ENCODE results near the gene HOXA10.

The HOXA10 gene

DNA sequence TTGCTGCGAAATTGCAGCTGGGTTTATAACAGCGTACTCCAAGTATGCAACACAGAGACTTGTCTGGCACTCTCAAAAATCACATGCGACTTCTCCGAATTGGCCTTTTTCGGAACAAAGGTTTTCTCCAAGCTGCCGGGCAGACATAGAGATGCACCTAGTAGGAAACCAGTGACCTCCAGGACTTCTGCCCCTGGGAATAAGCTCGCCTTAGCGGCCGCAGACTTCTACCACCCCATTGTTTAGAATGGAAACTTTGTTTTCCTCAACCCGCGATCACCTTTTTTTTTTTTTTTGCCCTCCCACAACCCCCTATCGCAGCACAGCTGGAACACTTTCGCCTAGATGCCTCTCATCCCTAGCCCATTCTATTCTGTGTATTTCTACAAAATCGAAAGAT is 4.9 kb upstream of the HOXA10 start:
- no peak for DNase-seq

DNA sequence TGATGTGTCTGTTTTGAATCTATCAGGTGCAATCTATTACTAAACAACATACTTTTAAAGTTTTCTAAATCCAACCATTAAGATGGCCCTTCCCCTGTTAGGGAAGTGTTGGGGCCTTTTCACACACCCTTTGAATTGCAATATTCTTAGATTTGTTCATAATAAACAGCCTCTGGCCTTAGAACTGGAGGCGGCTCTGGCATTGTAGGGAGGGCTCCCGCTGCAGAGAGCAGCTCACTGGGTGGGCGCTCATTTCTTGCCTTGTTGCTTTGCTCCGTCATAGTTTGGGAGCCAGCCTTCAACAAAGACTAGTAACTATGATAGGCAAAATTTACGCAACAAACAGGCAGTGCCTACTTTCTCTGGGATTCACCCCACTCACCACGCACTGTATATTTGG is 4.2 kb upstream of the HOXA10 start:
- DNase-seq, result no peak

DNA sequence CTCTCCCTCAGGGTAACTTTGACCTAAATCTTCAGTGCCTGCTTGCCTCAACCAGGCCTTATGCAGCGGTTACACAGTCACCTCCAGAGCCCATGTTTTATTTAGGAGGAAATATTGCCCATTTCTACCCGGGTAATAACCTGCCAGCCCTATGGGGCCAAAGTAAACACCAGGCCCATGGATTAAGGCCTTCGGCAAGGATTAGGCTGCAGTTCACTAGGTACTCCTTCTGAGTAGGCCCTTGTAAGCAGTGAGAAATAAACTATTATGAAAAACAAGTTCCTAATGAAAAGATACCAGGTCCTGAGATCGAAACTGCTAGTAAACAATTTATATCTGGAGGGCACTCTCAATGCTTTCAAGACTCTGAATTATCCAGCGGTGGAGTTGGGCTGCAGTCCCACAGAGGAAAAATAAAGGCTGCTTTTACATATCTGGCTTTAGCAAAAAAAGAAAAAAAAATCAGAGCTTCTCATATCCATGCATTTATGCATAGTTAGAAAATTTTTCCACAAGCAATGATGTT is 3.7 kb upstream of the HOXA10 start:
- DNase-seq, result no peak

DNA sequence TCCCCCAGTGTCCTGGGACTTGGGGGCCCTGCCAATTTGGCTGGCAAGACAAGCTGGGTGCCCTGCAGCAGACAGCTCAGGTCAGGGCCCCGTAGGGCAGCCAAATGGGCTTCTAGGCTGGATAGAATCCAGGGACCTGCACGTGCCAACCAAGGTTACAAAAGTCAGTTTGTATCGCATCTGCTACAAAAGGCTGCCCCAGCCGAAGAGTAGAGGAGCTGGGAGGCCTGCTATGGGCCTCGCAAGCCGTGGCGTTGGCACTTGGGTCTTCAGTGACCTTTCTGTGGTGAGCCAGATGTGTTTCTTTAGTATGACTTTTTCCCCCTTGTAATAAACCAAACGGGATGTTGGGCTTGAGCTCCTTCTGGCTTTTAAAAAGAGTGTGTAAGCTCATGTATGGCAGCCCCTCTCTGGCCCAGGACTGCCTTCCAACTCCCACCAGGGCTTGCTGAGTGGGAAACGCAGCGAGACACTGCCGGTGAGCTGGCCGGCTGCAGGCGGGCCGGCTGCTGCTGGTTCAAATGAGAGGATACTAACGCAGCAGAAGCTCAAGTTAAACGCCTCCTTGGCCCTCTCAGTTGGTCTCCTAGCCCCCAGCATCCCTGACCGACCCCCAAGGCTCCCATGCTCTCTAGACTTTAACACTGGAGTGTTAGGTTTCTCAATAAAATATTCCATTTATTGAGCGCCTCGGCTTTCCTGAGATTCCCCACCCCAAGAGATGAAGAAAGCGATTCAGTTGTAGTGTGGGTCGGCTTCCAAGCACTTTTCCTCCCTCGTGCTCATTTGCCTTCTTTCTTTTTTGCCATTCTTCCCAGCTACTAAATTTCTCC is 3.1 kb upstream of the HOXA10 start:
- no peak for DNase-seq

DNA sequence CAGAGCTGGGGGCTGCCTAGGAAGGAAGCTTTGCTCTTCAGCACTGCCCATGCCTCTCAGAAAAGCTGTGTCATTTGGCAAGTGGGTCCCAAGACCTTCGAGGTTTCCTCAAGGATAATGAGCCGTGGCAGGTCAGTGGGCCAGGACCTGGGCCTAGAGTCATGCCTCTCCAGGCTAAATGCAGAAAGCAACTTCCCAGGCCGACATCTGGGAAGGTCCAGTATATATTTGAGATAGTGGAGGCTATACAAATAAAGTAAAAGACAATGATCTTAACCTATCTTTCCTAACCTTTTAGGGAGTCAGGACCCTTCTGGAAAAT is 2.4 kb upstream of the HOXA10 start:
- no peak for DNase-seq

DNA sequence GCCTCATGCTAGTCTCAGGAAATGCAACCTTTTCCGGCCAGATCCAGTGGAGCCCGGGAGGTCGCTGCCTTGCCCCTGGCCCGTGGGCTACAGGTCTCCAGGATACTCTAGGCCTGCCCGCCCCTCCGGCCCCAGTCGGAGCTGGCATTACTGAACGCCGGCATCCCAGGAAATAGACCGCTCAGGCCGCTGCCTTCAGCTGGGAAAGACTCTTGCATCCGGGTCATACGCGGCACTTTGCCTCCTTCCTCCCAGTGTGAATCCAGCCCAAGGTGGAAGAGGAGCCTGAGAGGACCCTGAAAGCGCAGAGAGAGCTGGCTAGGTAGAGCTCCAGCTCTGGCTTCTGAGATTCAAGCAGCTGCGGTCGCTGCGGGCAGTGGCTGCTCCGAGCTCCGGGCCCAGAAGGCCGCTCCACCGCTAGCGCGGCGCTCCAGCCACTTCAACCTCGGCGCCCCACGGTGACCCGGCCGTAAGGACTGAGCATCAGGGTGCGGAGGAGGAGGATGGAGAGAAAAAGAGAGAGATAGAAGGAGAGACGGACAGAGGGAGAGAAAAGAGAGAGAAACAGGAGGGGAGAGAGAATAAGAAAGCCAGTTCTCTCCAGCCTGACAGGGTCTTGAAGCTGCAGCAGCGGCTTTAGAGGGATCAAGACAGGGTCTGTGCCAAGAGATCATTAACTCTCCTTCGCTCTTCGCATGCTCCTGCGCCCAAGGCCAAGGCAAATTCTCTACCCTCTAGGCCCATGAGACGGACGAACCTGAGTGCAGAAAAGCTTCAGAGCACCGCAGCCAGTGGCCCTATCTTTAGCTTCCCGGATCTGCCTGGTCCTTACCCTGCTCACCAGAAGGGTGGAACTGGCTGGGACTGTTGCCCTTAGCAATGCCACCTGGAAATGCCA is 1.8 kb upstream of the HOXA10 start:
- no peak for DNase-seq

DNA sequence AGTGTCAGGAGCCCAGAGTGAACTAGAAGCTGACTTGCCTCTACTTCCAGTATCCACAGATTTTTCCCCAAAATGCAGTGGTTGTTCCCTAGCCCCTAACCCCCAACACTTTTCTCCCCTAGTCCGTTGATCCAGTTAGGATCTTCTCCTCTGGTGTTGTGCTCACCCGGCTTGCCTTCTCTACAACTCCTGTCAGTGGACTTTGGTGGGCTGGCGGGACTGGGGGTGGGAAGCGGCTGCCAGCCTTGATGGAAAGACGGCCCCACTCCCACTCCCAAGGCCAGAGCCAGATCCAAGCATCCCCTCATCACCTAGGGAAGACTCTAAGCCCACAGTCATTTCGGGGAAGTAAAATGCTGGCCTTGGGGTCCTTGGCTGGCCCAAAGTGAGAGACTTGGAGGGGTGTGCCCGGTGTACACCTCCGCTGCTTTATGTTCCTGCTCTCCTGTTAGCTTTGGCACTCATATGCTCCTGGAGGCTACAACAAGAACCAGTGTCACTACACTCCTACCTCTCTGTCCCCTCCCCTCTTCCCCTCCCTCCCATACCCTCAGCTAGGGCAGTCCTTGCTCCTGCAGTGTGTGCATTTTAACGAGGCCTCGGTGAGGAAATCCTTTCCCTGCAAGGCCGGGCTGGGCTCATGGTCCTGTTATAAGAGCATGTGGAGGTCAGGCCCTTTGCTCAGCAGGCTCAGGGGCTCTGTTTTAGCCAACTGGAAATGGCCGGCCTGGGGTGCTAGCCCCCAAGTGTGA is 930 bp upstream of the HOXA10 start:
- no peak for DNase-seq

DNA sequence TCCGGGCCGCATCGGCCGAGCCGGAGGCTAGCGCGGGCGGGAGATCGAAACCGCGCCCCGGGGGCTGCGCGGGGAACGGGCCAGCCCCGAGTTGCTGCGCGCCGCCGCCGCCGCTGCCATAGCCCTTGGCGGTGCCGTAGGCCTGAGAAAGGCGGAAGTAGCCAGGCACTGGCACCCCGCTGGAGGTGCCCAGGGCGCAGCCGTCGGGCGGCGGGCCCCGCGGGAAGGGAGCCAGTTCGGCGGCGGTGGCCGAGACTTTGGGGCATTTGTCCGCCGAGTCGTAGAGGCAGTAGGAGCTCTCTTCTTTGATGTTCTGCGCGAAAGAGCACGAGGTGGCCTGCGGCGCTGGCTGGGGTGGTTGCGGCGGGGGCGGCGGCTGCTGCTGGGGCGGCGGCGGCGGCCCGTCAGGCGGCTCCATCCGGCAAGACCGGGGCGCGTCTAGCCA is 587 bp downstream of the HOXA10 start:
- no peak for DNase-seq

DNA sequence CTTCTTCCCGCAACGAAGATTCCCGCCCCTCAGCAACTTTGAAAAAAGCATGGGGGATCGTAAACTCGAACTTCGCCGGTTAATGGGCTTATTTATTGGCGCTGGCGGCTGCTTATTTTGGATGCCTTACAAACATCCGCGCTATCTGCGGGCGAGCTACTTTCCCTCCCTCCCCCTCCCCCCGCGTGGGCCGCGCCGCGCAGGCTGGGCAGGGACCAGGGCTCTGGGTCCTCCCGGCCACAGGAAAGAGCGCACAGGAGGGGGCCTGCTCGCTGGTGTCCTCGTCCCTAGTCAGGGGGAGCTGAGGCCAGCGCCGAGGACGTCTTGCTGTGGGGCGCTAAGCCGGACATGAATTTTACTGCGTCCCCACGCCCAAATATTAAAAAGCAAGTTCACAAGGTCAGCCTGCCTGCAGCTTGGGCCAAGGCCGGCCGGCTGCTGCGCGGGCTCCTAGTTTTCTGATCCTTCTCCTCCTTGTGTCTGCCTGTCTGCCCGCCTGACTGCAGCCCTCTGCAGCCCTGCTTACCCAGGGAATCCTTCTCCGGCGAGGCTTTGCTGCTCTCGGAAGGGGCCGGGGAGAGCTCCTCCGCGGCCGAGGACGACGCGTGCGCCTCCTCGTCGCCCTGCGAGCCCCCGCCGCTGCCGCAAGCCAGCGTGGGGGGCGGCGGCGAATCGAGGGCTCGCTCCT is 1.2 kb downstream of the HOXA10 start:
- DNase-seq, result no peak

DNA sequence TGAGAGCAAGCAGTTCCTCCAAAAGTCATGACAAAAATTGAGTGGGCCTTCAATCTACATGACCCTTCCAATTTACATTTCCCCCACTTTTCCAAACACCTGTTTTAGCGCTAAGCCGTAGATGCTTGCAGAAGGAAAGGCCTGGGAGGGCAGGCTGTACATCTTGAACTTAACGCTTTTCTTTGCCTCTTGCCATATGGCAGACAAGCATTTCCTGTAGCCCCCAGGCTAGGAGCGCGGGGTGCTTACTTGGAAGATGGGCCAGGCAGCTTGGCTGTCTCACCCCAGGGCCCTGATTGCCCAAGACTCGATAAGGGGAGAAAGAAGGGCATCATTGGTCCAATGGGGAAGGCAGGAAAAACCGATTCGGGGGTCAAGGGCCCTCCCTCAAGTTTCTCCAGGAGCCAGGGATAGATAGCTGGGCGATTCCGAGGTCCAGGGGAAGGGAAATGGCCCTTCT is 1.8 kb downstream of the HOXA10 start:
- no peak for DNase-seq

DNA sequence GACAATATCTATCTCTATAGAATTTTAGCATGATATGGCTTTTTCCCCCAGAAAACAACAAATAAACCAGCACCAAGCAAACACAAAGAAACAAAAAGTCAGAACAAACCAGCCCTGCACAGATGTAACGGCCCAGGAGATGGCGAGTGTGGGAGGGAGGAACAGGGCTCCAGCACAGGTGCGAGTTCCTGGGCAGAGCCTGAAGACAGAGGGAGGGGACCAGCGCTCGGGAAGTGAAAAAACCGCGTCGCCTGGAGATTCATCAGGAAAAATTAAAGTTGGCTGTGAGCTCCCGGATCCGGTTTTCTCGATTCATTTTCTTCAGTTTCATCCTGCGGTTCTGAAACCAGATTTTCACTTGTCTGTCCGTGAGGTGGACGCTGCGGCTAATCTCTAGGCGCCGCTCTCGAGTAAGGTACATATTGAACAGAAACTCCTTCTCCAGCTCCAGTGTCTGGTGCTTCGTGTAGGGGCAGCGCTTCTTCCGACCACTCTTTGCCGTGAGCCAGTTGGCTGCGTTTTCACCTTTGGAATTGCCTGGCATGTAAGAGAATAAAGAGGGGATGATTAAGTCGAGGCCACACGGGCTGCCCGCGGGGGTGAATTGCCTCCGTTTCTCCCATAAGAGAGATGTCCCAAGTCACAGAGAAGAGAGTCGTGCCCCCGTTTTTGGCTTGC is 2.3 kb downstream of the HOXA10 start:
- DNase-seq, result no peak

DNA sequence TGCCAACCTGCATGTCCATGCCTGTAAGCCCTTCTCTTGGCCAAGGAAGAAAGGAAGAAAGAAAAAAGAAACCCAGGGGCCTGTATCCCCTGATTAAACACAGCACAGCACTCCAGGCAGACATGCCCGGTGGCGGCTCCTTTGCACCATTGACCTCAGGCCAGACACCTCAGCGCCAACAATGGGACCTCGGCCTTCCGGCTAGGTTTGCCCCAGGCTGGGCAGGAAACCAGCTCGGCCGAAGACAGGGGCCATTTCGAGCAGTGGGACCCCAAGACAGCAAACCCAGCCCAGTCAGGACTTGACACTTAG is 2.8 kb downstream of the HOXA10 start:
- no peak for DNase-seq

DNA sequence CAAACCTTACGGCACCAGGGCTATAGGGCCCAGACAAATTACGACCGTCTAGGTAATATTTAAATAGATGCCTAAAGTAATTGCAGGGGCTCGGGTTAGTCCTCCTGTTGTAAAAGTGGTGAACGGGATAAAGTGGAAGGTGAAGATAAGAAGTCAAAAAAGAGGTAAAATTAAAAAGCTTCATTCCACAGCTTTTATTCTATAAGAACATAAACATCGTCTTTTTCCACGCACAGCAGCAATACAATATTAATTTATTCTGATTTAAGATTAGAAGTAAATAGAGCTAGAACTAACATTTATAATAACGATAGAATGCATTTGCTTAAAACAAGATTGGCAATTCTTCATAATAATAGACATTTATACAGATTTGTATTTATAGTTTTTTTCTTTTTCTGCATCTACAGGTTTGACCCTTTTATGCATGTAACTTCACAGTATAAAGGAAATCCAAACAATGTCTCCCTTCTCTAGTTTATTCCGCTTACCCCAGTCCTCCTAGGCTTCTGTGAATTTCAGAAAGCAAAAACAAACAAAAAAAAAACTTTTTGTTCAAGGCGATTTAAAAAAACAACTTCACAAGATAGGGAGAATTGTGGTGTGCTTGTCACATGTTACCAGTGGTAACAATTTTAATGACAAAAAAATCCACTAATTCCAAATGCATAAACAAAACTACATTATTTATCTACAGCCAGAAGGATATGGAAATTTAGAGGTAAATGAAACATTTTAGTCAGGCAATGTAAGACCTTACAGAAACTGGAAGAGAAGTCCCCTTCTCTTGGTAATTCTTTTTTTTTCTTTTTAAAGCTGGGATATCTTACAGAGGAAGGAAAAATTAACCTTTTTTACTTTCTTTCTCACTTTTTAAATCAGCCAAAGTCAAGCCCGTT is 3.4 kb downstream of the HOXA10 start:
- no peak for DNase-seq

DNA sequence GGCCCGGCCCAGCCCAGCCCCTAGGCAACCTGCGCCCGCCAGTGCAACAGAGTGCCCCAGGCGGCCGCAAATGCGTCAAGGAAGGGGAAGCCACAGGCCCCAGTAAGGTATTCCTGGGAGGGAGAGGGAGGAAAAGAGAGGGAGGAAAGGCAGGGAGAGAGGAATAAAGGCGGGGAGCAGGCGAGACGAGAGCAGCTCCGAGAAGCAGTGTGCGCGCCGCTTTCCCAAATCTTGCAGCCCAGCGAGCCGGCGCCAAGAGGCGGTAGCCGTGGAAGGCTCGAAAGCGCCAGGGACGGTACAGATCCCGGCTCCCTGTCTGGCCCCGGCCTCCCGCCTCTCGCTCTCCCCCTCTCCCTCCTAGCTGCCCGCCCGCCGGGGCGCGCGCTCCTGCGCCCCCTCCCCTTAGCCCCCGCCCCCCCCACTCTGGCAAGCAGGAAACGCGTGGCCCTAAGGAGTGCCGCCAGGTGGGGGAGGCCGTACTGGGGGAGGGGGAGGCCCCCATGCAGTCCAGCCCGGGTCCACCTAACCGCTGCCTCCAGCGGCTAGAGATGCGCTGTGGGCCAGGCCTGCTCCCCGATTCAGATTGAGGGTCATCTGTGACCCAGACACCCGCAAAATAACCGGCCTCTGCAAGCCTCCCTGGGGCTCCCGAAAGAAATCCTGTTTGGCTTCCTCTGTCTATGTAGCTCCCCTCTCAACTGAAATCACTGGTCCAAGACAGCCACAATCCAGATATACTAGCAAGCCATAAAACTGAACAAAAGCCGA is 4.3 kb downstream of the HOXA10 start:
- DNase-seq, result no peak

DNA sequence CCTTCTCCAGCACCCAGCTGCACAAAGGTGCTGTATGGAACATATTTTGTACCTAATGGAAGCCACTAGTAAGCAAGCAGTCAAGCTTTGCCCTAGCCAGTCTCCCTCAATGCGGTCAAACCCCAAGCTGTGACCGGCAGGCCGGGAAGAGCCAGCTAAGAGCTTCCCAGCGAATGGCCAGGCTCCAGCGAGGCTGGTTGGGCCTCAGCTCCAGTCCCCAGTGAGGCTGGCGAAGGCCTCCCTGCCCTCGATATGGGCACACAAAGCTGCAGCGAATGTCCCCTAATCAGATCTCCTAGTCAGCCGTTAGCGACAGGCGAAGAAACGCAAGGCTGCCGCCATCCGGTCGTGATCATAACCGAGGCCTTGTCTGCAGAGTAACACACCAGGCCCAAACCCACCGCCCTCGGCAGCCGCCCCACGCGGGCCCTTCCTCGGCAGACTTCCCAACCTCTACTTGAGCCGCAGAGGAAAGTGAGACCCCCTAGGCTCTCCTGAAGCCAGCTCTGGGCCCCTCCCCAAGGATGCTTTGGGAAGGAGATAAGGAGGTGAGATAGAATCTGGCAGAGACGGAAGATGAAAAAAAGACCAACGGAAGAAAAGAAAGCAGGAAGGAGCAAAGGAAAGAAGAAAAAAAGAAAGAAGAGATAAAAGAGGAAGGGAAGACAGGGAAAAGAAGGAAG is 5.7 kb downstream of the HOXA10 start:
- no peak for DNase-seq

DNA sequence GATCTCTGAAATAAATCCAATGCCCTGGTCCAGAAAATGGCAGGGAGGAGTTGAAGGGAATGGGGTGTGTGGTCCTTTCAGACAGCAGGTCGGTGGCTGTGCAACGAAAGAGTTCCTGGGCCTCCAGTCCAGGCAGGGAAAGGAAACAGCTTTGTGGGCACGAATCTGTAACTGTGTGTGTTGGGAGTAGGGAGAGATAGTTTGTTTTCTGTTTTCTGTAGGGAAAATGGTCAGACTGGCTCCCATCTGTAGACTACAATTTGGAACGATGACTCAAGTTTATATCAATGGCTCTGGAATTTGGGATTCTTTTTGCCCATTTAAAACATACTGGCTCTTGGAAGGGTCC is 6.2 kb downstream of the HOXA10 start:
- no peak for DNase-seq

DNA sequence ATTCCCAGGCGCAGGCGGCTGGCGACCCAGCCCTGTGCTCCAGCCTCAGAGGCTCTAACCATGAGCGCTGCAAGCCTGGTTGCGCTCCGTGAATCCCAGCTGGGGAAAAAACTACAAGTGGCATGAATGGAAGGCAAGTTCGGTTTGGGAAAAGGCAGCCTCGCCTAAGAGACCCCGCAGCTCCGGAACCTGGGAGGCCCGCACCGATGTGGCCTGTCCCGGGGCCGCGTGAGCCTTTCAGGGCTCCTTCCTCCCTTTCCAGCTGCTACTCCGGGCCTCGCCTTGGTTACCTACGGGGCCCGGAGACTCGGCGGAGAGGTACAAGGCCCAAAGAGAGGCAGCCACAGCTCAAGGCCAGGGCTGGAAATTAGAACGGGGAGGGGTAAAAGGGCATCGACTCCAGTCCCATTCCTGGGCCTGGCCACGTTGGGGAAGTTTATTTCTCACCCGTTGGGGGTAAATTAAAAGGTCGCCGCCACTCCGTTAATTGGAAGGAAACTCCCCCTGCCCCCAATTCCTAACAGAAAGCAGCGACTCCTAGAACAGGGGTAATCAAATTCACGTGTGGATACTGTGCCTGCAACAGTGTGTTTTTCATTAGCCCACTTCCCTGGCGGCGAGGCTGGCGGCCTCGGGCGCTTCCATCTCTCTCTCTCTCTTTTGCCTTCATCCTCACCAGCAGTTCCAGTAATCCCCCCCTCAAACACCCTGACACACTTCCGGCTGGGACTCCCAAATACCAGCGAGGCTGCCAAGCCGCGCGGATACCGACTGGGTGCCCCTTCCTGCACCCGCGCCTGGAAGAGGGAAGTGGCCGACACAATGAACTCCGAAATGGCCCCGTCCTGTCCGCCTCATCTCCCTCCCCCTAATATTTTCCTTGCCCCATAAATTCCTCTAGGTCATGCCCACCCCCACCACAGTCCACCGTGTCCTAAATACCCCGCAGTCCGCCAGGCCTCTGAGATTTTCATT is 7.3 kb downstream of the HOXA10 start:
- no peak for DNase-seq

DNA sequence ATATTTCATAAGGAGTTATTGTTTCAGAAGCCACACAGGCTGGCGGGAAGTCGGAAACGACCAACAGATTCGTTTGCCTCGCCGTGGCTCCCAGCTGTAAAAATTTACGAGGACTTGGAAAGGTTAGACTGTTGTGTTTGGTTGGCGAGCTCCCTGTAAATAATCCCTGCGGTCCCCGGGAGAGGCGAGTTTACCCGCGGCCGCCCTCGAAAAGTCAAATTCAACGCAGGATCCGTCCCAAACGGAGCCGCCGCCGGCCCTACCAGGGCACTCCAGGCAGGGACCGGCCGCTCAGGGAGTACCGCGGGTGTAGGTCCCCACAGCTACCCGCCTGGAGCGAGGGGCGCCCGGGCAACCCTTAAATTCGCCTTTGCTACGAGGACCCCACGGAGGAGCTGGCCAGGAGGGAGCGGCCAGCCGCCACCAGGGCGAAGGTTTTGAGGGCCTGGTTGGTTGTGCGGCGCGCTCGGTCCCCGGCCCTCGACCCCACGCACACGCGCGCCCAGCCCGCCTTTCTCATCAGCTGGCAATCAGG is 8.1 kb downstream of the HOXA10 start:
- no peak for DNase-seq

Data from activated effector memory CD4-positive, alpha-beta T cell treated with Interleukin-2 at 50 U/mL for 16 hours (primary cell).